IMR-90 (cell line): Measurements from ENCODE around the gene INSR.

Experiments used
- CEBPB ChIP-seq: IDR thresholded peaks from 2 replicates; pipeline ENCODE4 v1.6.1; 2012; ENCODE audit warnings: low read depth, low read length, improper control_type of control experiment
- FOS ChIP-seq: fragments of 150-350 bp; IDR thresholded peaks from 2 replicates; pipeline ENCODE4 v1.6.1; 2016; ENCODE audit warnings: low read depth, low read length
- POLR2A ChIP-seq: IDR thresholded peaks from 2 replicates; pipeline ENCODE4 v1.6.1; 2012; ENCODE audit warnings: mild to moderate bottlenecking, low read depth, low read length
- RAD21 ChIP-seq: IDR thresholded peaks from 2 replicates; pipeline ENCODE4 v1.6.1; 2012; ENCODE audit warnings: low read length, improper control_type of control experiment
- RFX5 ChIP-seq: IDR thresholded peaks from 2 replicates; pipeline ENCODE4 v1.8.0; 2012; ENCODE audit warnings: low read depth, mild to moderate bottlenecking, low read length, moderate library complexity
- TF ChIP-seq, protein P1 (sequence below): conservative IDR thresholded peaks from 2 replicates; pipeline ENCODE4 v1.5.1; 2012; ENCODE audit warnings: mild to moderate bottlenecking, low read depth, low read length, improper control_type of control experiment

DNA sequence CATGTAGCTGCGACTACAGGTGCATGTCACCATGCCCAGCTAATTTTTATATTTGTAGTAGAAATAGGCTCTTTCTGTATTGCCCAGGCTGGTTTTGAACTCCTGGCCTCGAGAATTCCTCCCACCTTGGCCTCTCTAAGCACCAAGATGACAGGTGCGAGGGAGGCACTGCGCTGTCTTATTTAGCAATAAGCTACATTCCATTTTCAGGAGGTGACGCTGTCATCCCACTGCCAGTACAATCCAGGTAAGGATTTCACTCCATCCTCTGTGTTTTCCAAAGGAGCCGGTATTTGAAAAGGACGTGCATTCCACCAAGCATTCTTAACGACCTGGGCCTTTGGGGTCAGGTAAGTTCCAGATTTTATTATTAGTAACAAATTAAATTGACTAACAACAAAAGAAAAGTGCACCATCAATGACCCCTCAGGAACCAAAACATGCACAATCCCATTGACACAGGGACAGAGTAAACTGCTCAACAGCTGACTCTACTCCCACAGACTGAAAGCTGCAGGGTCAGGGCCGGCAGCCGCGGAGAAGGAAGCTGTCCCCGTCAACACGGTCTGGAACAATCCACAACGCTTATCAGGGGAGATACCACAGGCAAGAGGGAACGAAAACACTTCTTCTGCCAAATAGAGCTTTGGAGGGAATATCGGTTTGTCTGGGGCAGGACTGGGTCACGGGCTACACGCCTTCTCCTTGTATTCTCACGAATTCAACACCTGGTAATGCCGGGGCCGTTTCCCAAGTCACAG is 82.8 kb downstream of the INSR start:
- TF ChIP-seq, protein P1, sequence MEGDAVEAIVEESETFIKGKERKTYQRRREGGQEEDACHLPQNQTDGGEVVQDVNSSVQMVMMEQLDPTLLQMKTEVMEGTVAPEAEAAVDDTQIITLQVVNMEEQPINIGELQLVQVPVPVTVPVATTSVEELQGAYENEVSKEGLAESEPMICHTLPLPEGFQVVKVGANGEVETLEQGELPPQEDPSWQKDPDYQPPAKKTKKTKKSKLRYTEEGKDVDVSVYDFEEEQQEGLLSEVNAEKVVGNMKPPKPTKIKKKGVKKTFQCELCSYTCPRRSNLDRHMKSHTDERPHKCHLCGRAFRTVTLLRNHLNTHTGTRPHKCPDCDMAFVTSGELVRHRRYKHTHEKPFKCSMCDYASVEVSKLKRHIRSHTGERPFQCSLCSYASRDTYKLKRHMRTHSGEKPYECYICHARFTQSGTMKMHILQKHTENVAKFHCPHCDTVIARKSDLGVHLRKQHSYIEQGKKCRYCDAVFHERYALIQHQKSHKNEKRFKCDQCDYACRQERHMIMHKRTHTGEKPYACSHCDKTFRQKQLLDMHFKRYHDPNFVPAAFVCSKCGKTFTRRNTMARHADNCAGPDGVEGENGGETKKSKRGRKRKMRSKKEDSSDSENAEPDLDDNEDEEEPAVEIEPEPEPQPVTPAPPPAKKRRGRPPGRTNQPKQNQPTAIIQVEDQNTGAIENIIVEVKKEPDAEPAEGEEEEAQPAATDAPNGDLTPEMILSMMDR: no peak
- TF ChIP-seq RFX5: no peak
- TF ChIP-seq POLR2A: no peak
- TF ChIP-seq RAD21: no peak
- no peak for TF ChIP-seq CEBPB
- no peak for TF ChIP-seq FOS
